Fibroblast of mammary gland (primary cell): ENCODE data around the gene AGPAT1.

Source experiments
- DNase-seq: peaks from one replicate; pipeline ENCODE4 v3.0.0-alpha.2; 2010; ENCODE audit warnings: low read depth
- H3K4me3 ChIP-seq: 2 replicates; pipeline ENCODE4 v1.5.1; 2011; ENCODE audit warnings: low read depth, mild to moderate bottlenecking, low read length, moderate library complexity; ENCODE audit not compliant: control insufficient read depth
- TF ChIP-seq, protein P1 (sequence below): conservative IDR thresholded peaks from 2 replicates; pipeline ENCODE4 v1.5.1; 2011; ENCODE audit warnings: low read depth, low read length, inconsistent platforms; ENCODE audit not compliant: control insufficient read depth, insufficient read depth

The AGPAT1 gene

DNA sequence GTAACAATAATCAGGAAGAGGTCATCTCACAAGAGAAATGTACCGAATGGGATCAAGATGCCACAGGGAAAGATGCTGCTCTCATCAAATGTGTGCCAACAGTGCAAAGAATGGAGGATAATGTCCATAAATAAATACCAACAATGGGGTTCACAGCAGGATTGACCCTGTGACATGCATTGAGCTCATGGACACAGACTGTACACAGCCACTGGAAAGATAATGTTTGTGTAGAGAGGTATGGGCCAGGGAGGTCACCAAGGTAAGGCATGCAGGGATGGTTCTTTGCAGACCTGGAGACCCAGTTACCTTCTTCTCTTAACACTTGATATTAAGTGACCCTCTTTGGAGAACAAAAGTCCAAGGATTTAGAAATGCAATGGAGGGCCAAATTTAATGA, 1.5 kb downstream of the AGPAT1 start:
- H3K4me3 ChIP-seq, result no peak overlapping the region
- TF ChIP-seq, protein P1, sequence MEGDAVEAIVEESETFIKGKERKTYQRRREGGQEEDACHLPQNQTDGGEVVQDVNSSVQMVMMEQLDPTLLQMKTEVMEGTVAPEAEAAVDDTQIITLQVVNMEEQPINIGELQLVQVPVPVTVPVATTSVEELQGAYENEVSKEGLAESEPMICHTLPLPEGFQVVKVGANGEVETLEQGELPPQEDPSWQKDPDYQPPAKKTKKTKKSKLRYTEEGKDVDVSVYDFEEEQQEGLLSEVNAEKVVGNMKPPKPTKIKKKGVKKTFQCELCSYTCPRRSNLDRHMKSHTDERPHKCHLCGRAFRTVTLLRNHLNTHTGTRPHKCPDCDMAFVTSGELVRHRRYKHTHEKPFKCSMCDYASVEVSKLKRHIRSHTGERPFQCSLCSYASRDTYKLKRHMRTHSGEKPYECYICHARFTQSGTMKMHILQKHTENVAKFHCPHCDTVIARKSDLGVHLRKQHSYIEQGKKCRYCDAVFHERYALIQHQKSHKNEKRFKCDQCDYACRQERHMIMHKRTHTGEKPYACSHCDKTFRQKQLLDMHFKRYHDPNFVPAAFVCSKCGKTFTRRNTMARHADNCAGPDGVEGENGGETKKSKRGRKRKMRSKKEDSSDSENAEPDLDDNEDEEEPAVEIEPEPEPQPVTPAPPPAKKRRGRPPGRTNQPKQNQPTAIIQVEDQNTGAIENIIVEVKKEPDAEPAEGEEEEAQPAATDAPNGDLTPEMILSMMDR, result no peak
- DNase-seq, result no peak

DNA sequence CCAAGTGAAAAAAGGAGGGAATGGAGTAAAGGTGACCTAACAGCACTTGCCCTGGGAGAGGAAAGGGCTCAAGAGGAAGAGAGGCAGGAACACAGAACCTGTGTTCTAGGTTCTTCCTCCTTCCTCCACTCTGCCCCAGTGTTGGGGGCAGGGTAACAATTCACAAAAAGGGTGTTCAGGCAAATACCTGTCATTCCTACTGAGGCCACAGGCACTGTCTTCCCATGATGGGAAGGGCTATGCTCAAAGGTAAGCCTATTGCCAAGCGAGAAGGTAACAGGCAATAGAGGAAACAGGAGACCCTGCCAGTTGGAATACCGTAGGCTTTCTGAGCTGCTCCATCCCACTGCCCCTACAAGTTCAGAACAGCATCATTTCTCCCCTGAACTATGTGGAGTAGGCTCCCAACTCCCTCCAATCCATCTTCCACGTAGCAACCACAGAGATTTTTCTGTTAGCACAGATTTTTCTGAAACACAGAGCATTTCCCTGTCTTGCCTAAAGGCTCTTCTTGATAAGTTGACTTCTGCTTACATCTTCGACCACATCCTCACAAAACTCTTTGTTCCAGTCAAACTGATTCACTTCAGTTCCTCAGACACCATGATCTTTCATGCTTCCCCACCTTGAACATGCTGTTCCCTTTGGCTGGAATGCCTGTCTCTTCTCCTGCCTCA, 2.7 kb downstream of the AGPAT1 start:
- no peak overlapping the region for H3K4me3 ChIP-seq
- DNase-seq, result no peak
- TF ChIP-seq, protein P1, result no peak

DNA sequence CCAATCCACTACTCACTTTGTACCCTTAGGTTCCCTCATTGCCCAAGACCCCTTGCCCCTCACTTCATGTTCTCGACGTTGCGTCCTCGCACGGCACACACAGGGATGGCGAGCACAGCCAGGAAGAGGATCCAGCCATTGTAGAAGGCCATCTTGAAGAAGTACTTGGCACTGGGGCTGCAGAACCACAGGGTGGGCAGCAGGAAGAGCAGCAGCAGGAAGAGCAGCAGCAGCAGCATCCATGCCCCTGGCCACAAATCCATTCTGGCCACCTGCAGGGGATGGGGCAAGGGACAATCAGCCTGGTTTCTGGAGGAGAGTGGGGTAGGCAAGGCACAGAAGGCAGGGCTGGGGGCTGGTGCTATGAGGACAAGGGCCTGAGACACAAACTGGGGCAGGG, 4.7 kb downstream of the AGPAT1 start:
- H3K4me3 ChIP-seq, result no peak overlapping the region
- no peak for DNase-seq
- TF ChIP-seq, protein P1, result no peak

DNA sequence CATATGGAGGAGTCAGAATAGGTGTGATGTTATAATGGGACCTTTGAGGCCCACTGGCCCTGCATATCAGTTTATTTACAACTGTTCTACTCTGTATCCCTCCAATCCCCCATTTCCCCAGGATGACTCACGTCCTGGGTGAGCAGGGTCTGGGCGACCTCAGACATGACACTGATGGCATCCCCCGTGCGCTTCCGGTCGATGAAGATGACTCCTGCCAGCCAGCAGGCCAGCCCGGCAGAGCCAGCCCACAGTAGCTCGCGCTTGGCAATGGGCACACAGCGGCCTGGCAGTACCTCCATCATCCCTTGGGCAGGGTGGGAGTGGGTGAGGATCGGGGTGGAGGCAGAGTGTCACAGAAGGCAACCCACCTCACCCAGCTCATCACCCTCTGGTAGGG, 5.6 kb downstream of the AGPAT1 start:
- TF ChIP-seq, protein P1, result no peak
- DNase-seq, result no peak
- H3K4me3 ChIP-seq, result no peak overlapping the region

DNA sequence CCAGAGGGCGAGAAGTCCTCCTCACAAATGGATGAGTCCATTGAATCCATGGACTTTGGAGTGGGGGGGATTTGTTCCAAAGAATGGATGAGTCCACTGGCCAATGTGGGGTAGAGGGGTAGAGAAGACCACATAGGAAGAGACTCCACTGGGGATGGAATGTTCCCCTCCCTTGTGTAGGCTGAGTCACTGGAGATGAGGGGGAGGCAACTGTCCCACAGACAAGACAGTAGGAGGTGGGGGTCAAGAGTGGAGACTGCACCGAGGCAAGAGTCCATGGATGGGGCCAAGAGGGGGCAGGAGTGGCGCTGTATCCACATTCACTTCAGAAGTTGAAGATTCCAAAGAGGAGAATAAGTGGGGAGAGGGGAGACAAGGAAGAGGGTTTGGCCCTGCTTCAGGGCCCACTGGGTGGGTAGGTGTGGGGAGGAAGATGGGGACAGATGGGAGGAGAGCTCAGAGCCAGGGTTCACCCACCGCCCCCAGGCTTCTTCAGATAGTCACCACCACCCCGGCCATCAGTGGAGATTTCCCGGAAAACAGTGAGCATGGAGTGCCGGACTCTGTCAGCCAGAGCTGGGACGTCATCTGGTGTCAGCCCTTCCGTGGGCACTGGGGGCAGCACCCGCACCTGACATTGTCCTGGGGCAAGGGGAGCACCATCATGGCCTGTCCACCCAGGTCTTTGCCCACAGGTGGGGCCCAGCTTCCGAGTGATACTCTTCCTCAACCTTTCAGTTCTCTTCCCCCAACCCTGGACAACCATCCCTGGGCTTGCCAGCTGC, 6.9 kb downstream of the AGPAT1 start:
- no peak overlapping the region for H3K4me3 ChIP-seq
- DNase-seq, result peak; percentile 56
- TF ChIP-seq, protein P1, result peak; percentile 1

DNA sequence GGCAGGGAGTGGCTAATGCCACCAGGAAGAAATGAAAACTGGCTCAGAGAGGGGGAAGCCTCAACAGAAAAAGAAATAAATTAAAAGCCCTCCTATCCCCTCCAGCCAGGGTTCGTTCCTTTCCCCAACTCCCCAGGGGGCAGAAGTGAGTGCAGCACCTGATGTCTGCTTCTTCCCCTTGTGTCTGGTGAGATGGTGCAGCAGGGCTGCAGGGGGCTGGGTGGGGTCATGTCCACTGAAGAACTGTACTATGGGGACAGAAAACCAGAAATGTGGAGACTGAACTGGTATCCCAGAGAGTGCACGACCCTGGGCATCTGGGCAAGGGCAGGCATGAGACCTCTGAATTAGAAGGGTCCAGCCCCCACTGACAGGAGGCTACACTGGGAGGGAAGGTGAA, 7.5 kb downstream of the AGPAT1 start:
- no peak for DNase-seq
- H3K4me3 ChIP-seq, result no peak overlapping the region
- TF ChIP-seq, protein P1, result no peak
